ENCODE data around the gene LEKR1.

LEKR1 gene

GRCh38 chr3:157063926-157064325, 237.8 kb downstream of the LEKR1 start:
- no peak for DNase-seq

GRCh38 chr3:157064402-157064801, 238.2 kb downstream of the LEKR1 start:
- no peak for DNase-seq

- DNase-seq = no peak
Observed at GRCh38 chr3:157065201-157065600, 239.0 kb downstream of the LEKR1 start.

- no peak for DNase-seq
Observed at GRCh38 chr3:157066335-157067098, 240.4 kb downstream of the LEKR1 start.

GRCh38 chr3:157067114-157067513, 241.0 kb downstream of the LEKR1 start:
- no peak for DNase-seq

- DNase-seq = no peak
Observed at GRCh38 chr3:157069406-157069805, 243.3 kb downstream of the LEKR1 start.

- DNase-seq = no peak
Observed at GRCh38 chr3:157069846-157070677, 243.9 kb downstream of the LEKR1 start.

GRCh38 chr3:157070678-157070999, 244.5 kb downstream of the LEKR1 start:
- DNase-seq = no peak

GRCh38 chr3:157071744-157072525, 245.8 kb downstream of the LEKR1 start:
- no peak for DNase-seq

GRCh38 chr3:157073810-157074209, 247.7 kb downstream of the LEKR1 start:
- no peak for DNase-seq

- no peak for DNase-seq
Observed at GRCh38 chr3:157074490-157074889, 248.3 kb downstream of the LEKR1 start.

GRCh38 chr3:157074981-157075380, 248.8 kb downstream of the LEKR1 start:
- no peak for DNase-seq

- no peak for DNase-seq
Observed at GRCh38 chr3:157075693-157076420, 249.7 kb downstream of the LEKR1 start.

- no peak for DNase-seq
Observed at GRCh38 chr3:157077565-157077991, 251.4 kb downstream of the LEKR1 start.

- peak in 1 of 2 experiments; percentile 24 for DNase-seq
Observed at GRCh38 chr3:157078131-157078810, 252.1 kb downstream of the LEKR1 start.

- no peak for DNase-seq
Observed at GRCh38 chr3:157078811-157079185, 252.6 kb downstream of the LEKR1 start.

- DNase-seq = no peak
Observed at GRCh38 chr3:157079676-157080369, 253.7 kb downstream of the LEKR1 start.

GRCh38 chr3:157081626-157082210, 255.6 kb downstream of the LEKR1 start:
- DNase-seq = no peak

- DNase-seq = no peak
Observed at GRCh38 chr3:157082305-157082982, 256.3 kb downstream of the LEKR1 start.

GRCh38 chr3:157083824-157084223, 257.7 kb downstream of the LEKR1 start:
- DNase-seq = no peak

All from NCI-H524 (cell line).